GM13977 (cell line): ENCODE data around the gene FHIT.

Source experiments
- DNase-seq: peaks from one replicate; pipeline ENCODE4 v3.0.0; 2012; ENCODE audit warnings: low spot score
- in situ Hi-C: fragments of 300-500 bp; cut with MboI; formaldehyde crosslinking; loops from one replicate; pipeline ENCODE4 v1.12.0; 2022; ENCODE audit warnings: low sequenced_read_pairs, low pct_unique_long_range_greater_than_20kb, mixed read lengths, inconsistent platforms; ENCODE audit not compliant: unreplicated experiment
- TF ChIP-seq, protein P1 (sequence below): IDR thresholded peaks from 2 replicates; pipeline ENCODE4 v1.5.1; 2012; ENCODE audit warnings: mild to moderate bottlenecking, control low read depth; ENCODE audit not compliant: insufficient read depth; ENCODE audit errors: extremely low read depth, missing control alignments

Gene FHIT

DNA sequence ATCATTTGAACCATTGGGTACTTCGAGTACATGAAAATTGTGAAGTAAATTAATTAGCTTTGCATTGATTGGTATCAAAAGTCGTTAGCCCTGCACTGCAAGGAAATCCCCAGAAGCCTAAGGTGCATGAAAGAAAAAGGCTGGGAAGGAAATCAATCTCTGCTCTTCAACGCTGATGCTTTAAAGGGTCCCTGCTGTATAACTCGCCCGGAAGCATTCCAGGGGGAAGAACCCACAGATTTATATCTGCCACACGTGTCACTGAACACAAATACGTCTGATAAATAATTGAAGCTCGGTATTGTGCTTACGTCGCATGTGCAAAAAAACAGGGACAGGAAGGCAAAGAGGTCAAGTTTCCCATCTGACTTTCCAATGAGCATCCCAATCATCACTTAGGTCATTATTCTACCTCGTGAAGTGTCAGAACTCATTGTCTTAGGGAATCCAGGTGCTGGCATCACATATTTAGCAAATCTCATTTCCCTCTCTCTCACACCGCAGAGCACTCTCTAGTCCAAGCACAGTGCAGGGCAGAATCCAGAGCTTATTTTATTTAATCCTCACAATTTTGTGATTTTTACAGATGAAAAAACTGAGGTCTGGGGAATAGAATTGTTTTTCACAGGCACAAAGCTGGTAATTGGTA lies 1397.1 kb downstream of the FHIT start:
- TF ChIP-seq, protein P1, sequence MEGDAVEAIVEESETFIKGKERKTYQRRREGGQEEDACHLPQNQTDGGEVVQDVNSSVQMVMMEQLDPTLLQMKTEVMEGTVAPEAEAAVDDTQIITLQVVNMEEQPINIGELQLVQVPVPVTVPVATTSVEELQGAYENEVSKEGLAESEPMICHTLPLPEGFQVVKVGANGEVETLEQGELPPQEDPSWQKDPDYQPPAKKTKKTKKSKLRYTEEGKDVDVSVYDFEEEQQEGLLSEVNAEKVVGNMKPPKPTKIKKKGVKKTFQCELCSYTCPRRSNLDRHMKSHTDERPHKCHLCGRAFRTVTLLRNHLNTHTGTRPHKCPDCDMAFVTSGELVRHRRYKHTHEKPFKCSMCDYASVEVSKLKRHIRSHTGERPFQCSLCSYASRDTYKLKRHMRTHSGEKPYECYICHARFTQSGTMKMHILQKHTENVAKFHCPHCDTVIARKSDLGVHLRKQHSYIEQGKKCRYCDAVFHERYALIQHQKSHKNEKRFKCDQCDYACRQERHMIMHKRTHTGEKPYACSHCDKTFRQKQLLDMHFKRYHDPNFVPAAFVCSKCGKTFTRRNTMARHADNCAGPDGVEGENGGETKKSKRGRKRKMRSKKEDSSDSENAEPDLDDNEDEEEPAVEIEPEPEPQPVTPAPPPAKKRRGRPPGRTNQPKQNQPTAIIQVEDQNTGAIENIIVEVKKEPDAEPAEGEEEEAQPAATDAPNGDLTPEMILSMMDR: no peak
- DNase-seq: no peak
- in situ Hi-C loops: loop anchor here (25.0 kb wide), 2 partner anchors 267 to 642 kb away; no protein-coding TSS in a partner anchor

DNA sequence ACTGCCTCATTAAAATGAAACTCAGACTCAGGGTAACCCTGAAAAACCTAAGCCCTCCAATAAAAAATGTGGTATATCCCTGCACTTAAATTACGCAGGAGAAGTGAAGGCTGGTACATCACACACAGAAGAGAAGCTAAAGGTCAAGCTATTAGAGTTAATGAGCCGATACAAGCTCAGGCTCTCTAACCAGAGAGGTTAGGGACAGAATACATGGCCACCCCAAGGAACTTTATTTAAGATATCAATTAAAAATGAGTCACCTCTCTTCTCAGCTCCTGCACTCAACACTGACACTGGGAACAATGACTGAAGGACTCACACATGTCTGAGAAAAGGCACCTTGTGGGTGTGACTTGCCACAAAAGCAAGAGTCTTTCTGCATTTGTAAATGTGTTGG lies 1400.8 kb downstream of the FHIT start:
- in situ Hi-C loops: loop anchor here (25.0 kb wide), 2 partner anchors 263 to 638 kb away; no protein-coding TSS in a partner anchor
- TF ChIP-seq, protein P1: no peak

GRCh38 chr3:59845386-59845785 lies 1405.9 kb downstream of the FHIT start:
- TF ChIP-seq, protein P1: no peak
- no peak for DNase-seq
- in situ Hi-C loops: no loop called here

More for the DNA sequence above, 1400.8 kb downstream of the FHIT start:
- DNase-seq: no peak

DNA sequence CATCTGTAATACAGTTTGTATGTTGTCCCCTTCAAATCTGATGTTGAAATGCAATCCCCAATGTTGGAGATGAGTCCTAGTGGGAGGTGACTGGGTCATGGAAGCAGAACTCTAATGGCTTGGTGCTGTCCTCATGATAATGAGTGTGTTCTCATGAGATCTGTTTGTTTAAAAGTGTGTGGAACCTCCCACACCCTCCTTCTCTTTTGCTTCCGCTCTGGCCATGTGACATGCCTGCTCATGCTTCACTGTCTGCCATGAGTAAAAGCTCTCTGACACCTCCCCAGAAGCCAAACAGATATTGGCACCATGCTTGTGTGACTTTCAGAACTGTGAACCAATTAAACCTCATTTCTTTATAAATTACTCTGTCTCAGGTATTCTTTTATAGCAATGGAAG lies 1407.4 kb downstream of the FHIT start:
- TF ChIP-seq, protein P1: no peak
- in situ Hi-C loops: no loop called here
- no peak for DNase-seq

DNA sequence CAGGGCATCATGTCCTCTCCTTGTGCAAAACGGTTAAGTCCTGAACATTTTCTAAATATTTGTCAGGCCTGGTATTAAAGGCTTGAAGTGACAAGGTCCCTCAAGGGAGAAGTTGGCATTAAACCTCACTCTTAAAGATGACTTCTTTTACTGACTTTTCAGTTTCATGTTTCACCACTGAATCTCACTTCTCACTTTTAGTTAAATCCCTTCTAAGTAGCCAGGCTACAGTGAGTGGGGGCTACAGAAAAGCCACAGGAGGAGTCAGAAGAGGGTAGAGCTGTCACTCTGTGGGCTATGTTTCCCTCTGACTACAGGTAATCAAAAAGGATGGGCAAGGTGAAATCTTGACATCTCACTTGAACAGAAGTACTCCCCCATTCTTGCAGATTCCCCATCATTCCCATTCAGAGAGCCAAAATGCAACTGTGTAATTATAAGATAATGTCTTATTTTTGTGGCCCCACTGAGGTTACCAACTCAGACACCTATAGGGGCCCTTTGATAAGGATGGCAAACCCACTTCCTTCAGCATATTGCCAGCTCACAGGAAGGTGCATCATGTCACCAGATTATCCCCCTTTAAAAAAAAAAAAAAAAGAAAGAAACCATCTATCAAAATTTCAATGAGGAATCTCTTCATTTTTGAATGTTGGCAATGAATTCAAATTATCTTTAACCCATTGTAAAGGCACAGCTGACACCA lies 1411.3 kb downstream of the FHIT start:
- in situ Hi-C loops: no loop called here
- peak; percentile 11 for DNase-seq
- TF ChIP-seq, protein P1: no peak

DNA sequence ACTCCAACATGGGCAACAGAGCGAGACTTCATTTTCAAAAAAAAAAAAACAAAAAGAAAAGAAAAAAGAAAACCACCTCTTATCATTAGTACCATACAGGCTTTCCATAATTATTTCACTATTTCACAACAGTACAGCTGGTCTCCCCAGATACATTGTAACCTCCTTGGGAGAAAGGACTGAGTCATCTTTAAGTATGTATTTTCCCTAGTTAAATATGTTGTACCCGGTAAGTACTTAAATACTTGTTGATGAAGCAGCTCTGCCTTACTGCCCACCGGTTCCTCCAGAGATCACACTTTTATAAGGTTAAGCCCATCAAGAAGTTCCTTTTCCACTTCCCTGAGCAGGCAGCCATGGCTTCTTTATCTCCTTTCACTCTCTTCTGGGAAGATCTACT lies 1412.0 kb downstream of the FHIT start:
- in situ Hi-C loops: no loop called here
- TF ChIP-seq, protein P1: no peak
- DNase-seq: no peak
